Measurements from ENCODE around the gene YIPF3.

GRCh38 chr6:43503443-43503842, 13.3 kb downstream of the YIPF3 start:
- TF ChIP-seq CTCF (IDR thresholded peaks at IDR 0.05; ENCODE audit: insufficient read depth, low read length) (no peak), POLR2AphosphoS5 (IDR thresholded peaks at IDR 0.05; ENCODE audit: low read depth) (no peak), GABPA (IDR thresholded peaks at IDR 0.05; ENCODE audit: low read depth) (no peak), REST (IDR thresholded peaks at IDR 0.05; ENCODE audit: insufficient replicate concordance, low read depth) (no peak)

Measured in HL-60 (cell line).